ENCODE data around the gene CDKN1B. TPM values are rescaled to one million over a fixed set of nuclear protein-coding genes. Genes with fewer than 3 reads are reported as not detected.

CDKN1B gene
- total and polyA plus RNA-seq, 2 of the 4 experiments (the other 2 are of a cell fraction): 13.9 to 17.4 TPM

DNA sequence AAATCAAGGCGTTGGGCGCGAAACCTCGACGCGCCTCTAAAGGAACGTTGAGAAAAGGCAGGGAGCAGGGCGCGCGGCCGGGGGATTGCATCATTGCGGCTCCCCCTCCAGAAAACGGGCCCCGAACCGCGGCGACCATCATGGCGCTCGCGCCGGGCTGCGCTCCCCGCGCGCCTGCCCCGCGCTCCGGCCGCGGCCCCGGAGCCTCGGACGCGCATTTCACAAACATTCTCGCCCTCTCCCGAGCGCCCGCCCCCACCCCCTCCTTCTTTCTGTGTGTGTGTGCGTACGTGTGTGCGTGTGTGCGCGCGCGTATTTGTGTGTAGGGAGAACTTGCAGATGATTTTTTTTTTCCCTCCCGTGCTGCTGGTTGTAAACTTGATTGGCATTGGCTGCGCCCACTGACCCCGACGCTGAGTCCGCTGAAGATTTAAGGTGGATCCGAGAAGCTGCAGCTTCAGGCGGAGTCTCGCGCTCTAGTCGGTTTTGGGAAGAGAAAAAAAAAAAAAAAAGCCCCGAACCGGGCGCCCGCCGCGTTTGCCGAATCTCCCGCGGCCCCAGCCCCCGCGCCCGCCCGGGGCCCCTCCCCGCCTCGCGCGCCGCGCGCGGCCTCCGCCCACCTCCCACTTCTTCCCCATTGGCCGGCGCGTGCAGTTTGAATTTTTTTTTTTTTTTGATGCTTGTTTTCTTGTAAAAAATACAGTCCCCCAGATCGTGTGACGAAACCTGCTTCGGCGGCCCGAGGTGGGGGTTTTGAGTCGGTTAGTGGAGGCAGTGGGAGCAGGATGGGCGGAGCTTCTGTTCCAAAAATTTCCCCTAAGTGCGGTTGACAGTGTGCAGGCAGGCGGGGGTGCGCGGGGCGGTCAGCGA is 8.2 kb downstream of the CDKN1B start (continued):
- TF ChIP-seq, protein P1, sequence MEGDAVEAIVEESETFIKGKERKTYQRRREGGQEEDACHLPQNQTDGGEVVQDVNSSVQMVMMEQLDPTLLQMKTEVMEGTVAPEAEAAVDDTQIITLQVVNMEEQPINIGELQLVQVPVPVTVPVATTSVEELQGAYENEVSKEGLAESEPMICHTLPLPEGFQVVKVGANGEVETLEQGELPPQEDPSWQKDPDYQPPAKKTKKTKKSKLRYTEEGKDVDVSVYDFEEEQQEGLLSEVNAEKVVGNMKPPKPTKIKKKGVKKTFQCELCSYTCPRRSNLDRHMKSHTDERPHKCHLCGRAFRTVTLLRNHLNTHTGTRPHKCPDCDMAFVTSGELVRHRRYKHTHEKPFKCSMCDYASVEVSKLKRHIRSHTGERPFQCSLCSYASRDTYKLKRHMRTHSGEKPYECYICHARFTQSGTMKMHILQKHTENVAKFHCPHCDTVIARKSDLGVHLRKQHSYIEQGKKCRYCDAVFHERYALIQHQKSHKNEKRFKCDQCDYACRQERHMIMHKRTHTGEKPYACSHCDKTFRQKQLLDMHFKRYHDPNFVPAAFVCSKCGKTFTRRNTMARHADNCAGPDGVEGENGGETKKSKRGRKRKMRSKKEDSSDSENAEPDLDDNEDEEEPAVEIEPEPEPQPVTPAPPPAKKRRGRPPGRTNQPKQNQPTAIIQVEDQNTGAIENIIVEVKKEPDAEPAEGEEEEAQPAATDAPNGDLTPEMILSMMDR (conservative IDR thresholded peaks at IDR 0.05; ENCODE audit: low read depth, low read length): no peak
- TF ChIP-seq, protein P2, sequence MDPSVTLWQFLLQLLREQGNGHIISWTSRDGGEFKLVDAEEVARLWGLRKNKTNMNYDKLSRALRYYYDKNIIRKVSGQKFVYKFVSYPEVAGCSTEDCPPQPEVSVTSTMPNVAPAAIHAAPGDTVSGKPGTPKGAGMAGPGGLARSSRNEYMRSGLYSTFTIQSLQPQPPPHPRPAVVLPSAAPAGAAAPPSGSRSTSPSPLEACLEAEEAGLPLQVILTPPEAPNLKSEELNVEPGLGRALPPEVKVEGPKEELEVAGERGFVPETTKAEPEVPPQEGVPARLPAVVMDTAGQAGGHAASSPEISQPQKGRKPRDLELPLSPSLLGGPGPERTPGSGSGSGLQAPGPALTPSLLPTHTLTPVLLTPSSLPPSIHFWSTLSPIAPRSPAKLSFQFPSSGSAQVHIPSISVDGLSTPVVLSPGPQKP (IDR thresholded peaks at IDR 0.05; ENCODE audit: borderline replicate concordance, low read depth, low read length): no peak
